Measurements from ENCODE around the gene HBB.

HBB gene

GRCh38 chr11:5204787-5205186 lies 22.1 kb downstream of the HBB start:
- TF ChIP-seq CTCF (IDR thresholded peaks at IDR 0.05), result peak; percentile 60
- no peak for DNase-seq
- H3K4me3 Mint-ChIP-seq, result no peak overlapping the region
- H3K4me1 Mint-ChIP-seq, result no peaks in the 10 kb centered on the region
- H3K27ac Mint-ChIP-seq, result no peak overlapping the region
- no peaks in the 10 kb centered on the region for H3K9me3 Mint-ChIP-seq
- H3K36me3 Mint-ChIP-seq (ENCODE audit: low read depth), result no peaks in the 10 kb centered on the region
- H3K27me3 Mint-ChIP-seq (ENCODE audit: low read depth, poor library complexity), result peaks cover 3% of the 10 kb centered on the region

GRCh38 chr11:5203366-5203765 lies 23.5 kb downstream of the HBB start:
- Mint-ChIP-seq H3K4me3 (no peak overlapping the region), H3K27me3 (ENCODE audit: low read depth, poor library complexity) (peaks cover 3% of the 10 kb centered on the region), H3K27ac (no peak overlapping the region), H3K36me3 (ENCODE audit: low read depth) (no peaks in the 10 kb centered on the region), H3K4me1 (no peaks in the 10 kb centered on the region), H3K9me3 (no peaks in the 10 kb centered on the region)
- TF ChIP-seq CTCF (IDR thresholded peaks at IDR 0.05), result no peak
- no peak for DNase-seq

GRCh38 chr11:5200582-5200981 lies 26.3 kb downstream of the HBB start, which contains the start of gene OR51V1:
OR51V1 (minus strand) TSS chr11:5200682; CDS start chr11:5200682, 0 bp downstream.
- no peak for DNase-seq
- Mint-ChIP-seq H3K4me1 (peaks cover 4% of the 10 kb centered on the region), H3K36me3 (ENCODE audit: low read depth) (no peaks in the 10 kb centered on the region), H3K4me3 (no peak within 1 kb of the TSS), H3K27ac (no peak within 1 kb of the TSS), H3K27me3 (ENCODE audit: low read depth, poor library complexity) (peaks cover 3% of the 10 kb centered on the region), H3K9me3 (no peaks in the 10 kb centered on the region)
- no peak for TF ChIP-seq CTCF (IDR thresholded peaks at IDR 0.05)

GRCh38 chr11:5198285-5198684 lies 28.6 kb downstream of the HBB start:
- no peak for TF ChIP-seq CTCF (IDR thresholded peaks at IDR 0.05)
- H3K27me3 Mint-ChIP-seq (ENCODE audit: low read depth, poor library complexity), result no peaks in the 10 kb centered on the region
- no peak for DNase-seq
- H3K36me3 Mint-ChIP-seq (ENCODE audit: low read depth), result no peaks in the 10 kb centered on the region
- peaks cover under 1% of the 10 kb centered on the region for H3K9me3 Mint-ChIP-seq
- H3K4me3 Mint-ChIP-seq, result no peak overlapping the region
- H3K27ac Mint-ChIP-seq, result no peak overlapping the region
- H3K4me1 Mint-ChIP-seq, result peaks cover 4% of the 10 kb centered on the region

GRCh38 chr11:5197536-5197935 lies 29.3 kb downstream of the HBB start:
- no peak for TF ChIP-seq CTCF (IDR thresholded peaks at IDR 0.05)
- H3K9me3 Mint-ChIP-seq, result peaks cover 7% of the 10 kb centered on the region
- H3K4me3 Mint-ChIP-seq, result no peak overlapping the region
- H3K4me1 Mint-ChIP-seq, result peaks cover 4% of the 10 kb centered on the region
- H3K36me3 Mint-ChIP-seq (ENCODE audit: low read depth), result no peaks in the 10 kb centered on the region
- DNase-seq, result no peak
- no peak overlapping the region for H3K27ac Mint-ChIP-seq
- no peaks in the 10 kb centered on the region for H3K27me3 Mint-ChIP-seq (ENCODE audit: low read depth, poor library complexity)

- H3K27ac Mint-ChIP-seq, result no peak overlapping the region
- peaks cover 9% of the 10 kb centered on the region for H3K9me3 Mint-ChIP-seq
- H3K4me1 Mint-ChIP-seq, result peaks cover 4% of the 10 kb centered on the region
- DNase-seq, result no peak
- H3K27me3 Mint-ChIP-seq (ENCODE audit: low read depth, poor library complexity), result no peaks in the 10 kb centered on the region
- TF ChIP-seq CTCF (IDR thresholded peaks at IDR 0.05), result no peak
- no peaks in the 10 kb centered on the region for H3K36me3 Mint-ChIP-seq (ENCODE audit: low read depth)
- H3K4me3 Mint-ChIP-seq, result no peak overlapping the region
Observed at GRCh38 chr11:5196731-5197130, 30.1 kb downstream of the HBB start.

Data from nephron progenitor cell (in vitro differentiated cells).